Adipocyte (in vitro differentiated cells): ENCODE results near the gene ANLN.
"Not testable (repeated sequence)": the region's sequence is repeated elsewhere in the genome, so short reads cannot be mapped to it uniquely, and the experiment has no call there.

ENCODE experiments used
- DNase-seq: peaks from one replicate; pipeline ENCODE4 v3.0.0-alpha.2; 2015; ENCODE audit warnings: low read depth
- H3K27me3 ChIP-seq: replicated peaks from 2 replicates; pipeline ENCODE4 v1.7.0; 2013; ENCODE audit warnings: mild to moderate bottlenecking, low read length, moderate library complexity; ENCODE audit not compliant: control insufficient read depth, insufficient read depth
- H3K36me3 ChIP-seq: 2 replicates; pipeline ENCODE4 v1.7.0; 2013; ENCODE audit warnings: low read length, mild to moderate bottlenecking, moderate library complexity; ENCODE audit not compliant: control insufficient read depth, insufficient read depth, severe bottlenecking
- H3K4me1 ChIP-seq: 2 replicates; pipeline ENCODE4 v1.7.0; 2013; ENCODE audit warnings: mild to moderate bottlenecking, low read length, moderate library complexity; ENCODE audit not compliant: control insufficient read depth, insufficient read depth
- H3K4me3 ChIP-seq: 2 replicates; pipeline ENCODE4 v1.7.0; 2013; ENCODE audit warnings: mild to moderate bottlenecking, low read length, moderate library complexity
- H3K9ac ChIP-seq: 2 replicates; pipeline ENCODE4 v1.7.0; 2013; ENCODE audit warnings: mild to moderate bottlenecking, low read length, moderate library complexity
- H3K9me3 ChIP-seq: 2 replicates; pipeline ENCODE4 v1.7.0; 2013; ENCODE audit warnings: mild to moderate bottlenecking, low read length, moderate library complexity; ENCODE audit not compliant: control insufficient read depth

ANLN gene

GRCh38 chr7:36379831-36380504 is 9.7 kb upstream of the ANLN start:
- Histone ChIP-seq H3K27me3 (peaks cover 5% of the 10 kb centered on the region), H3K9ac (no peak overlapping the region), H3K36me3 (no peaks in the 10 kb centered on the region), H3K9me3 (peaks cover 4% of the 10 kb centered on the region), H3K4me1 (no peaks in the 10 kb centered on the region), H3K4me3 (no peak overlapping the region)
- no peak for DNase-seq

GRCh38 chr7:36381056-36381455 is 8.6 kb upstream of the ANLN start:
- no peak for DNase-seq
- Histone ChIP-seq H3K9ac (no peak overlapping the region), H3K36me3 (no peaks in the 10 kb centered on the region), H3K9me3 (peaks cover 4% of the 10 kb centered on the region), H3K4me1 (no peaks in the 10 kb centered on the region), H3K4me3 (no peak overlapping the region), H3K27me3 (peaks cover 5% of the 10 kb centered on the region)

GRCh38 chr7:36383284-36383683 is 6.4 kb upstream of the ANLN start:
- not testable (repeated sequence) for DNase-seq, H3K4me3 ChIP-seq, H3K9me3 ChIP-seq

GRCh38 chr7:36385646-36386045 is 4.0 kb upstream of the ANLN start:
- not testable (repeated sequence) for H3K4me3 ChIP-seq, H3K9ac ChIP-seq, H3K36me3 ChIP-seq, H3K4me1 ChIP-seq, DNase-seq, H3K27me3 ChIP-seq, H3K9me3 ChIP-seq

More at GRCh38 chr7:36383284-36383683, 6.4 kb upstream of the ANLN start:
- not testable (repeated sequence) for H3K9ac ChIP-seq, H3K4me1 ChIP-seq, H3K27me3 ChIP-seq, H3K36me3 ChIP-seq

DNA sequence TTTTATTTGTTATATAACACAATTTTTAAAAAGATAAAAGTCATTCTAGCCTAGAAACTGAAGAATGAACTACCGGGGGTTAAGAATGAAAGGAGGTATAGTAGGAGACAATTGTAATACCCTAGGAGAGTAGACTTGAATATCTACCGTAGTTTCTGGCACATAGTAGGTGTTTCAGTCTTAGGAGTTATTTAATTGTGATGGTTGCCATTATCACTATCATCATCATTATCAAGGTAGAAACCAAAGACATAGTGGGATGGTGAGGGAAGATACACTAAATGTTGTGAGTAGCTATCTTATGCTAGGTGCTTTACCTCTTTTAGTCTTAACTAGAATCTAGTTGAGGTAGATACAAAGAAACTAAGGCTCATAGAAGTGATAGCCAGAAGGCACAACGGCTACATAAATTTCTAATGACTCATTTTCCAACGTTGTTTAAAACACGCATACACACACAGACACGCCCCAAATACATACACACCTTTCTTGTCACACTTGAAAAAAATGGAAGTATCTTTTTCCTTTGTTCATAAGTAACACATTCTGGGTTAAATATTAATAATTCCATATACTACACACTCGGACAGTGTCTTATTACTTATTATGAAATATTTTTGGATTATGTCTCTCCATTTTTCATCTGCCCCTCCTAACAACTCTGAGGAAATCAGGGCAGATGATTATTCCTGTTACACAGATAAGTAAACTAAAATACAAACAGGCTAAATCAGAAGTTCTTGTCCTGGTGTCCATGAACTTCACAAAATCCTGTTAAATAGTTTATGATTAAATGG is 2.0 kb upstream of the ANLN start:
- Histone ChIP-seq H3K36me3 (no peaks in the 10 kb centered on the region), H3K27me3 (no peaks in the 10 kb centered on the region), H3K9ac (no peak overlapping the region), H3K4me1 (peaks cover 21% of the 10 kb centered on the region), H3K9me3 (no peaks in the 10 kb centered on the region), H3K4me3 (no peak overlapping the region)
- no peak for DNase-seq

DNA sequence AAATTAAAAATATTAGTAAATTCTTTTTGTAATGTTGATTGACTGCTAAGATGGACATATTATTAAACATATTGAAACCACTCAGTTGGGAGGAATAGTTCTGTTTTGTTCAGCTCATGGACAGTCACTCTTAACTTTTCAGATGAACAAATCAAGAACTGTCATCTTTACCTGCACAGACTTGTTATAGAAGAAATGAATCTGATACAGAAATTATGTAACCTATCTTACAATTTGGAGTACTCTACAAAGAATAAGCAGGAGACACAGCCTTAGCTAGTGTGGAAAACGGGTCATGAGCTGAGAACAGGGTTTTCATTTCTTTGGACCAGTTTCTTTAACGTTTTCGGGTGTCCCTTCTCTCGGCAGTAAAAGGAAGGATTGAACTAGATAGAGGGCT is 1.2 kb upstream of the ANLN start:
- Histone ChIP-seq H3K4me3 (no peak overlapping the region), H3K27me3 (no peaks in the 10 kb centered on the region), H3K36me3 (no peaks in the 10 kb centered on the region), H3K9me3 (no peaks in the 10 kb centered on the region), H3K4me1 (peaks cover 29% of the 10 kb centered on the region), H3K9ac (no peak overlapping the region)
- no peak for DNase-seq

- Histone ChIP-seq H3K9me3 (no peaks in the 10 kb centered on the region), H3K27me3 (no peaks in the 10 kb centered on the region), H3K9ac (peak overlapping the region; percentile 79), H3K4me1 (peaks cover 35% of the 10 kb centered on the region), H3K4me3 (peak overlapping the region; percentile 96), H3K36me3 (no peaks in the 10 kb centered on the region)
- DNase-seq, result peak; percentile 93
These were observed 783 bp downstream of the ANLN start for GRCh38 chr7:36390199-36391090.

- no peaks in the 10 kb centered on the region for H3K9me3 ChIP-seq
- H3K36me3 ChIP-seq, result no peaks in the 10 kb centered on the region
- H3K27me3 ChIP-seq, result no peaks in the 10 kb centered on the region
- H3K4me1 ChIP-seq, result peaks cover 35% of the 10 kb centered on the region
- no peak overlapping the region for H3K4me3 ChIP-seq
- peak overlapping the region; percentile 79 for H3K9ac ChIP-seq
- DNase-seq, result no peak
These were observed 2.0 kb downstream of the ANLN start for GRCh38 chr7:36391436-36392198.

DNA sequence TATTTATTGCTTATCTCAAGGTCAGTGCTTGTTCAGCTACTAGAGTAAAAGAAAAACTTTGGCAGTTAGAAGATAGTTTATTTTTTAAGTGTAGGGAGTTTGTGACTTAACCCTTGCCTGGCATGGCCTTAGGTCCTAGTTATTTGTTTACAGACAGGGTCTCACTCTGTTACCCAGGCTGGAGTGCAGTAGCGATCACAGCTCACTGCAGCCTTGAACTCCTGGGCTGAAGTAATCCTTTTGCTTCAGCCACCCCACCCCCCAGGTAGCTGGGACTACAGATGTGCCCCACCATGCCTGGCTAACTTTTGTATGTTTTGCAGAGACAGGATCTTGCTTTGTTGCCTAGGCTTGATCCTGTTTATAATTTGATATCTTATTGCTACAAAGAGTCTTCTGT is 4.2 kb downstream of the ANLN start:
- H3K27me3 ChIP-seq, result no peaks in the 10 kb centered on the region
- peaks cover 32% of the 10 kb centered on the region for H3K4me1 ChIP-seq
- no peak overlapping the region for H3K4me3 ChIP-seq
- no peak for DNase-seq
- H3K9me3 ChIP-seq, result no peaks in the 10 kb centered on the region
- no peaks in the 10 kb centered on the region for H3K36me3 ChIP-seq
- no peak overlapping the region for H3K9ac ChIP-seq

DNA sequence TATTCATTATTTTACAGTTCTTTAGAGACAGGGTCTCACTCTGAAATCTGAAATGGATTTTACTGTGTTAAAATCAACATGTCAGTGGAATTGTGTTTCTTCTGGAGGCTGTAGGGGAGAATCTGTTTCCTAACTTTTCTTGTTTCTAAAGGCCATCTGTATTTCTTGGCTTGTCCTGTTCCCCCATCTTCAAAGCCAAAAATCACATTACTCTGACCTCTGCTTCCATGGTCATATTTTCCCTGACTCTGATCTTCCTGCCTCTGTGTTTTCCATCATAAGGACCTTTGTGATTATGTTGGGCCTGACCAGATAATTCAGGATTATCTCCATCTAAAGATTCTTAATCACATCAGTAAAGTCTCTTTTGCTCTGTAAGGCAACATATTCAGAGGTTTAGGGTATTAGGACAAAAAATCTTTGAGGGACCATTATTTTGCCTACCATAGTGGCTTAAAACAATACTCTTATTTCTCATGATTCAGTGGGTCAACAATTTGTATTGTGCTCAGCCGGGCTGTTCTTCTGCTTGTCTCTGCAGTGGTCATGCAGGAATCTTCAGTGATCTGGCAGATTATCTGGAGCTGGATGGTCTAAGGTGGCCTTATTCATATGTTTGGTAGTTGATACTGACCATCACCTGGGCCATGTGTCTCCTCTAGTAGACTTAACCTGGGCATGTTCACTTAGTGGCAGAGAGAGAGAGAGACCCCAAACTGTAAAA is 5.7 kb downstream of the ANLN start:
- Histone ChIP-seq H3K36me3 (no peaks in the 10 kb centered on the region), H3K4me1 (peaks cover 28% of the 10 kb centered on the region), H3K4me3 (no peak overlapping the region), H3K9me3 (no peaks in the 10 kb centered on the region), H3K9ac (no peak overlapping the region), H3K27me3 (no peaks in the 10 kb centered on the region)
- no peak for DNase-seq
